ENCODE measurements around the gene TMEM171. TPM values are rescaled to one million over a fixed set of nuclear protein-coding genes. Genes with fewer than 3 reads are reported as not detected.

The TMEM171 gene
- total RNA-seq, 2 donors from 2014 or later, result not detected

- H3K27me3 Mint-ChIP-seq, result peaks cover 37% of the 10 kb centered on the region
- H3K4me3 Mint-ChIP-seq, result no peak overlapping the region
- no peak for ATAC-seq (replicated peaks)
- H3K27ac Mint-ChIP-seq, result no peak overlapping the region
- no peaks in the 10 kb centered on the region for H3K4me1 Mint-ChIP-seq
- H3K9me3 Mint-ChIP-seq, result no peaks in the 10 kb centered on the region
- no peaks in the 10 kb centered on the region for H3K36me3 Mint-ChIP-seq (ENCODE audit: low read depth)
Measured at GRCh38 chr5:73131711-73132425, 11.5 kb downstream of the TMEM171 start.

- Mint-ChIP-seq H3K27ac (no peak overlapping the region), H3K4me3 (no peak overlapping the region), H3K27me3 (peaks cover 42% of the 10 kb centered on the region), H3K4me1 (no peaks in the 10 kb centered on the region), H3K9me3 (no peaks in the 10 kb centered on the region), H3K36me3 (ENCODE audit: low read depth) (no peaks in the 10 kb centered on the region)
- no peak for ATAC-seq (replicated peaks)
Measured at GRCh38 chr5:73132759-73133158, 12.4 kb downstream of the TMEM171 start.

- Mint-ChIP-seq H3K27ac (no peak overlapping the region), H3K27me3 (peaks cover 42% of the 10 kb centered on the region), H3K36me3 (ENCODE audit: low read depth) (no peaks in the 10 kb centered on the region), H3K4me3 (no peak overlapping the region), H3K4me1 (no peaks in the 10 kb centered on the region), H3K9me3 (no peaks in the 10 kb centered on the region)
- ATAC-seq (replicated peaks), result no peak
Measured at GRCh38 chr5:73135021-73135420, 14.6 kb downstream of the TMEM171 start.

GRCh38 chr5:73135429-73136054 lies 15.2 kb downstream of the TMEM171 start:
- Mint-ChIP-seq H3K9me3 (no peaks in the 10 kb centered on the region), H3K27me3 (peaks cover 36% of the 10 kb centered on the region), H3K27ac (no peak overlapping the region), H3K4me3 (no peak overlapping the region), H3K36me3 (ENCODE audit: low read depth) (no peaks in the 10 kb centered on the region), H3K4me1 (no peaks in the 10 kb centered on the region)
- no peak for ATAC-seq (replicated peaks)

GRCh38 chr5:73136055-73136562 lies 15.7 kb downstream of the TMEM171 start:
- no peak for ATAC-seq (replicated peaks)
- Mint-ChIP-seq H3K4me1 (no peaks in the 10 kb centered on the region), H3K36me3 (ENCODE audit: low read depth) (no peaks in the 10 kb centered on the region), H3K27ac (no peak overlapping the region), H3K9me3 (no peaks in the 10 kb centered on the region), H3K27me3 (peaks cover 36% of the 10 kb centered on the region), H3K4me3 (no peak overlapping the region)

GRCh38 chr5:73137563-73138530 lies 17.5 kb downstream of the TMEM171 start:
- H3K4me3 Mint-ChIP-seq, result no peak overlapping the region
- no peak overlapping the region for H3K27ac Mint-ChIP-seq
- no peaks in the 10 kb centered on the region for H3K9me3 Mint-ChIP-seq
- H3K36me3 Mint-ChIP-seq (ENCODE audit: low read depth), result no peaks in the 10 kb centered on the region
- no peaks in the 10 kb centered on the region for H3K4me1 Mint-ChIP-seq
- H3K27me3 Mint-ChIP-seq, result peaks cover 44% of the 10 kb centered on the region
- ATAC-seq (replicated peaks), result no peak

GRCh38 chr5:73139485-73139884 lies 19.1 kb downstream of the TMEM171 start:
- H3K27me3 Mint-ChIP-seq, result peaks cover 43% of the 10 kb centered on the region
- H3K4me1 Mint-ChIP-seq, result no peaks in the 10 kb centered on the region
- no peak overlapping the region for H3K4me3 Mint-ChIP-seq
- H3K27ac Mint-ChIP-seq, result no peak overlapping the region
- no peaks in the 10 kb centered on the region for H3K9me3 Mint-ChIP-seq
- no peaks in the 10 kb centered on the region for H3K36me3 Mint-ChIP-seq (ENCODE audit: low read depth)
- ATAC-seq (replicated peaks), result no peak

- H3K4me3 Mint-ChIP-seq, result no peak overlapping the region
- no peaks in the 10 kb centered on the region for H3K36me3 Mint-ChIP-seq (ENCODE audit: low read depth)
- no peak for ATAC-seq (replicated peaks)
- no peaks in the 10 kb centered on the region for H3K9me3 Mint-ChIP-seq
- H3K27me3 Mint-ChIP-seq, result peaks cover 38% of the 10 kb centered on the region
- no peak overlapping the region for H3K27ac Mint-ChIP-seq
- H3K4me1 Mint-ChIP-seq, result no peaks in the 10 kb centered on the region
Measured at GRCh38 chr5:73140801-73141200, 20.4 kb downstream of the TMEM171 start.

GRCh38 chr5:73142035-73142434 lies 21.7 kb downstream of the TMEM171 start:
- Mint-ChIP-seq H3K27me3 (peaks cover 40% of the 10 kb centered on the region), H3K36me3 (ENCODE audit: low read depth) (no peaks in the 10 kb centered on the region), H3K4me1 (no peaks in the 10 kb centered on the region), H3K9me3 (no peaks in the 10 kb centered on the region), H3K4me3 (no peak overlapping the region), H3K27ac (no peak overlapping the region)
- ATAC-seq (replicated peaks), result no peak

- Mint-ChIP-seq H3K9me3 (no peaks in the 10 kb centered on the region), H3K4me1 (no peaks in the 10 kb centered on the region), H3K36me3 (ENCODE audit: low read depth) (no peaks in the 10 kb centered on the region), H3K27ac (no peak overlapping the region), H3K27me3 (peaks cover 34% of the 10 kb centered on the region), H3K4me3 (no peak overlapping the region)
- ATAC-seq (replicated peaks), result no peak
Measured at GRCh38 chr5:73143716-73144115, 23.3 kb downstream of the TMEM171 start.

- no peak overlapping the region for H3K4me3 Mint-ChIP-seq
- H3K27ac Mint-ChIP-seq, result no peak overlapping the region
- peaks cover 47% of the 10 kb centered on the region for H3K27me3 Mint-ChIP-seq
- H3K4me1 Mint-ChIP-seq, result no peaks in the 10 kb centered on the region
- no peaks in the 10 kb centered on the region for H3K36me3 Mint-ChIP-seq (ENCODE audit: low read depth)
- H3K9me3 Mint-ChIP-seq, result no peaks in the 10 kb centered on the region
- no peak for ATAC-seq (replicated peaks)
Measured at GRCh38 chr5:73149540-73149939, 29.2 kb downstream of the TMEM171 start.

GRCh38 chr5:73150876-73151275 lies 30.5 kb downstream of the TMEM171 start:
- no peak overlapping the region for H3K4me3 Mint-ChIP-seq
- H3K9me3 Mint-ChIP-seq, result no peaks in the 10 kb centered on the region
- no peaks in the 10 kb centered on the region for H3K36me3 Mint-ChIP-seq (ENCODE audit: low read depth)
- H3K27me3 Mint-ChIP-seq, result peaks cover 49% of the 10 kb centered on the region
- H3K27ac Mint-ChIP-seq, result no peak overlapping the region
- H3K4me1 Mint-ChIP-seq, result no peaks in the 10 kb centered on the region
- no peak for ATAC-seq (replicated peaks)

GRCh38 chr5:73151766-73152410 lies 31.5 kb downstream of the TMEM171 start:
- H3K4me1 Mint-ChIP-seq, result no peaks in the 10 kb centered on the region
- H3K4me3 Mint-ChIP-seq, result no peak overlapping the region
- no peaks in the 10 kb centered on the region for H3K9me3 Mint-ChIP-seq
- H3K27me3 Mint-ChIP-seq, result peaks cover 54% of the 10 kb centered on the region
- ATAC-seq (replicated peaks), result no peak
- H3K36me3 Mint-ChIP-seq (ENCODE audit: low read depth), result no peaks in the 10 kb centered on the region
- no peak overlapping the region for H3K27ac Mint-ChIP-seq

Data from activated T-helper 17 cell treated with anti-CD3 and anti-CD28 coated beads, Interleukin-2, amount 50 U/mL, for 72 hours (primary cell).